Mucosa of stomach (tissue), 1 donor: ENCODE measurements around the gene PEAK1.

ENCODE experiments used
- H3K27me3 ChIP-seq: one replicate; pipeline ENCODE4 v1.7.0; 2013; ENCODE audit warnings: mild to moderate bottlenecking, low read length; ENCODE audit not compliant: control insufficient read depth, insufficient read depth
- H3K36me3 ChIP-seq: one replicate; pipeline ENCODE4 v1.7.0; 2013; ENCODE audit warnings: low read length; ENCODE audit not compliant: control insufficient read depth, insufficient read depth
- H3K4me1 ChIP-seq: one replicate; pipeline ENCODE4 v1.7.0; 2013; ENCODE audit warnings: mild to moderate bottlenecking, low read length; ENCODE audit not compliant: control insufficient read depth, insufficient read depth
- H3K4me3 ChIP-seq: one replicate; pipeline ENCODE4 v1.7.0; 2013; ENCODE audit warnings: low read length
- H3K9ac ChIP-seq: one replicate; pipeline ENCODE4 v1.7.0; 2013; ENCODE audit warnings: mild to moderate bottlenecking, low read length, moderate library complexity
- H3K9me3 ChIP-seq: one replicate; pipeline ENCODE4 v1.7.0; 2013; ENCODE audit warnings: mild to moderate bottlenecking, low read length, moderate library complexity; ENCODE audit not compliant: control insufficient read depth
- donor health status: Pancreatic carcinoma.

The PEAK1 gene

DNA sequence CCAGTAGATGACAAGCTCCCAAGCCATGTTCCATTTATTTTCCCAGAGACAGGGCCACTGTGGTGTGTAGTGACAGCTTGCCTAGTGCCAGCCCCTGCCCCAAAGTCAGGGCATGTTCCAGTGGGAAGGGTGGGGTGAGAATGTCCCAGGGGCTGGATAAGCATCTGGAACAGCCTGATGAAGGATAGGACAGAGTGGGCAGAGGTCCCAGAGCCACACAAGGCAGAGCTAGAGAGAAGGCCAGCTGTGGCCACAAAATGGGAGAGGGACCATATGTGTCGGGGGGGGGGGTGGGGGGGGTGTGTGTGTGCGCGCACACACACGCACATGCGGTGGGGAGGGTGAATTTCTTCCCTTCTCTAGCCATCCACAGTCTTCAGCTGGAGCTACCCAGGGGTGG, 322.0 kb downstream of the PEAK1 start:
- H3K36me3 ChIP-seq: no peaks in the 10 kb centered on the region
- no peak overlapping the region for H3K9ac ChIP-seq
- H3K4me3 ChIP-seq: no peak overlapping the region
- H3K27me3 ChIP-seq: no peaks in the 10 kb centered on the region
- H3K4me1 ChIP-seq: no peaks in the 10 kb centered on the region
- H3K9me3 ChIP-seq: no peaks in the 10 kb centered on the region

- Histone ChIP-seq H3K4me3 (no peak overlapping the region), H3K9ac (no peak overlapping the region), H3K9me3 (no peaks in the 10 kb centered on the region), H3K36me3 (no peaks in the 10 kb centered on the region), H3K27me3 (no peaks in the 10 kb centered on the region), H3K4me1 (no peaks in the 10 kb centered on the region)
Measured at GRCh38 chr15:77097248-77097721, 322.6 kb downstream of the PEAK1 start.

GRCh38 chr15:77096541-77096940, 323.4 kb downstream of the PEAK1 start:
- H3K9me3 ChIP-seq: no peaks in the 10 kb centered on the region
- H3K4me3 ChIP-seq: no peak overlapping the region
- H3K27me3 ChIP-seq: no peaks in the 10 kb centered on the region
- no peak overlapping the region for H3K9ac ChIP-seq
- no peaks in the 10 kb centered on the region for H3K36me3 ChIP-seq
- no peaks in the 10 kb centered on the region for H3K4me1 ChIP-seq

DNA sequence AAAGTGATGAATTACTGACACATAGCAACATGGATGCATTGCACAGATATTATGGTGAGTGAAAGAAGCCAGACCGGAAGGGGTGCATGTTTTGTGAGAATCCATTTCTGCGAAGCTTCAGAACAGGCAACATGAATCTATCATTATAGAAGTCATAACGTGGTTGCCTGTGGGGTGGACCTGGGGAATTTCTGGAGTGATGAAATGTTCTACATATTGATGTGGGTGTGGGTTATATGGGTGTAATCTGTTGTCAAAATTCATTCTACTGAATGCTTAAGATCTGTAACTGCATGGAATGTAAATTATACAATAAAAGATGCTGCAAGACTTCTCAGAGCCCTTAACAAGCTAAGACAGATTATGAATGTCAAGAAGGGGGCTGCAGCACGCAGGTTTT, 323.8 kb downstream of the PEAK1 start:
- no peak overlapping the region for H3K9ac ChIP-seq
- H3K27me3 ChIP-seq: no peaks in the 10 kb centered on the region
- H3K9me3 ChIP-seq: no peaks in the 10 kb centered on the region
- H3K4me1 ChIP-seq: no peaks in the 10 kb centered on the region
- H3K36me3 ChIP-seq: no peaks in the 10 kb centered on the region
- no peak overlapping the region for H3K4me3 ChIP-seq

DNA sequence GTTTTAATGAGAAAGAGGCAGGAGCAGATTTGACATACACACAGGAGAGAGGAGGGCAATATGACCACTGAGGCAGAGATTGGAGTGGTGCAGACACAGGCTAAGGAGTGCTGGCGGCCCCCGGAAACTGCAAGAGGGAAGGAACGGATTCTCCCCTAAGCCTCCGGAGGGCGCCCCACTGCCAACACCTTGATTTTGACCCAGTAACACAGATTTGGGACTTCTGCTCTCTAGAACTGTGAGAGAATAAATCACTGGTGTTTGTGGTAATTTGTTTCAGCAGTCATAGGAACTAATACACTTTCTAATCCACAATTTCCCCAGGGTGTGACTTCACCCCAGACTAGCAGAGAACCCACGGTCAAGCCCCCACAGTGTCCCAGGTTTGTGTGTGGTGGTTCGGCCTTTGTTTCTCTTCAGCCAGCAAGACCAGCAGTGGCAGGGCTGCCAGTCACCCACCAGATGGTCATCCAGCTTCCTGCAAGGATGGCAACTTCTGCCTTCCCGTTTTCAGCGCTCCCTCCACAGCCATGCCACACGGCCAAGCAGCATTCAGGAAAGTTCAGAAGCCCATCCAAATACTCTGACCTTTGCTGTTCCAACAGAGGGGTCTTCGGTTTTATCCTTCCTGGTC, 325.4 kb downstream of the PEAK1 start:
- H3K27me3 ChIP-seq: no peaks in the 10 kb centered on the region
- no peak overlapping the region for H3K9ac ChIP-seq
- no peaks in the 10 kb centered on the region for H3K4me1 ChIP-seq
- H3K36me3 ChIP-seq: no peaks in the 10 kb centered on the region
- no peak overlapping the region for H3K4me3 ChIP-seq
- H3K9me3 ChIP-seq: no peaks in the 10 kb centered on the region

DNA sequence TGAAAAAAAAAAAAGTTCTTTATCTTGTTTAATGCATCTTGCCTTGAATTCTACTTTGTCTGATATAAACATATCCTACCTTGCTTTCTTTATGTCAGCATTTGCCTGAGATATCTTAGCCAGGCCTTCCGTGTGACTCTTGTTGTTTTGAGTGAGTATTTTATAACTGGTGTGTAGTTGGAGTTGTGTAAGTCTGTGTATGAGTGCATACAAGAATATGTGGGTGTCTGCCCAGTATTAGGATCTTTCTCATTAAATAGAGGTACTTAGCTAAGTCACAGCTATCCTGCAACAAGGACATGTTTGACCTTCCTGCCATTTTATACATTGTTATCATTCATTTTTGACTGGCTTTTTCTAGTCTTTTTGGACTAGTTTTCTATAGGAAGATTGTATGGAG, 326.5 kb downstream of the PEAK1 start:
- H3K27me3 ChIP-seq: no peaks in the 10 kb centered on the region
- H3K4me1 ChIP-seq: no peaks in the 10 kb centered on the region
- H3K4me3 ChIP-seq: no peak overlapping the region
- no peak overlapping the region for H3K9ac ChIP-seq
- H3K36me3 ChIP-seq: no peaks in the 10 kb centered on the region
- H3K9me3 ChIP-seq: no peaks in the 10 kb centered on the region

DNA sequence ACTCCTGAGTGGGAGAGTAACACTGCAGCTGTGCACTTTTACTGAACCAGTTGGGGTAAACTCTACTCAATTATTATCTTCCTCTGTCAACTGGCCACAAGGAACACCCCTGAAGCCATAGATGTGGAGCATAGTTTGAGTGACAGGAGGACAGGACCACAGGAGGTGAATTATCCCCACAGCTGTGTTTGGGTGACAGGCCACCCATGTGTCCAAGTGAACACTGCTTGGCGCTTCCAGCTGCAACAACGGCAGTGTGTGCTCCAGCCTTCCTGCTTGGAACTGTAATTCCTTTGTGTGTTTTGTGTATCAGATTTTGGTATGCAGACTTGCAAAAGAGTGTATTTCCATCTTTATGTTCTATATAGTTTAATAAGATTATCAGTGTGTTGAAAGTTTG, 328.8 kb downstream of the PEAK1 start:
- H3K4me1 ChIP-seq: no peaks in the 10 kb centered on the region

DNA sequence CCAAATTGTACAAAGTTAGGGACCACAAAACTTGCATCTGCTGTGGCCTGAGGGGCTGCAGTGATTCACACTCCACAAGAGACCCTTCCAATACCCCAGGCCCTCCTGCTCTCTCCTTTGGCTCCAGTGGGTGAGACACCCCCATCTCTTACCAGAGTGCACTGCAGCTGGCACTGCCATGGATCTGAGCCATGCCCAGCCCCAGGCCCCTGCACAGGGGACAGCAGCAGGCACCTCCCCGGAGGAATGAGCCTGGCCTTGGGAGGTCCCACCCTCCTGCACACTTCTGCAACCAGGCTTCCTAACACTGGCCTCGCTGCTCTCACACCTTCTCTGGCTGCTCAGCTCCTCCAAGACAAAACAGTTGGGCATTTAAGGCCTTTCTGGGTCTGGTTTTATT, 332.7 kb downstream of the PEAK1 start:
- Histone ChIP-seq H3K9me3 (no peaks in the 10 kb centered on the region), H3K4me3 (no peak overlapping the region), H3K4me1 (peaks cover 6% of the 10 kb centered on the region), H3K36me3 (no peaks in the 10 kb centered on the region), H3K9ac (no peak overlapping the region), H3K27me3 (no peaks in the 10 kb centered on the region)

More for the DNA sequence above, 328.8 kb downstream of the PEAK1 start:
- no peaks in the 10 kb centered on the region for H3K9me3 ChIP-seq
- no peaks in the 10 kb centered on the region for H3K27me3 ChIP-seq
- no peaks in the 10 kb centered on the region for H3K36me3 ChIP-seq
- H3K9ac ChIP-seq: no peak overlapping the region
- no peak overlapping the region for H3K4me3 ChIP-seq

- no peaks in the 10 kb centered on the region for H3K27me3 ChIP-seq
- H3K9me3 ChIP-seq: no peaks in the 10 kb centered on the region
- H3K4me1 ChIP-seq: peaks cover 6% of the 10 kb centered on the region
- H3K4me3 ChIP-seq: no peak overlapping the region
- H3K36me3 ChIP-seq: no peaks in the 10 kb centered on the region
- H3K9ac ChIP-seq: no peak overlapping the region
Measured at GRCh38 chr15:77085297-77085696, 334.6 kb downstream of the PEAK1 start.

- Histone ChIP-seq H3K9ac (no peak overlapping the region), H3K36me3 (no peaks in the 10 kb centered on the region), H3K9me3 (no peaks in the 10 kb centered on the region), H3K4me1 (peaks cover 6% of the 10 kb centered on the region), H3K4me3 (no peak overlapping the region), H3K27me3 (no peaks in the 10 kb centered on the region)
Measured at GRCh38 chr15:77084436-77084835, 335.5 kb downstream of the PEAK1 start.

DNA sequence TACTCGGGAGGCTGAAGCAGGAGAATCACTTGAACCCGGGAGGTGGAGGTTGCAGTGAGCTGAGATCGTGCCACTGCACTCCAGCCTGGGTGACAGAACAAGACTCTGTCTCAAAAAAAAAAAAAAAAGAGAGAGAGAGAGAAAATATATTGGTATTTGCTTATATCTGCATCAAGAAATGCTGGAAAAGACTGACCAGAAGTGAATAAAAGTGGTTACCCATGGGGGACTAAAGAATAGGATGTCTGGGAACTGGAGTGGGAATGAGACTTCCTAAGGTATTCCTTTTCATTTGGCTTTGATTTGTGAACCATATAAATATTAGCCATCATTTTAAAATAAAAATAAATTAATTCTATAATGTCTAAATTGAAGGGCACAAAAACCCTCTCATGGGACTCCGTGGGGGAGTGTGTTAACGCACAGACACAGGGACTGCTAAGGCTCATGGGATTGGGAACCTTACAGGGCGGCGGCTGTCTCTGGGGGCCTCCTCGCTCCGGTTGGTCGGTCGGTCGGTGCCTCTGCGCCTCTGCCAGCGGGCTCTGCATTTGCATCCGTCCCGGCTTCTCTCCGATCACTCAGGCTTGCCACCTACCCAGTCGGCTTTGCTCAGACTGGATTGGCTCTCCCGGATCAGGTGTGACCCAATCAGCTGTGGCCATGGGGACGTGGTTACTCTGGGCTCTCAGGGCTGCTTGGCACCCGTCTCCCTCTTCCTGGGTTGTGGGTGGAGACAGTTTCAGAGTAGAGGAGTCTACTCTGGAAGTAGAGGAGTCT, 336.3 kb downstream of the PEAK1 start:
- Histone ChIP-seq H3K9ac (no peak overlapping the region), H3K4me3 (no peak overlapping the region), H3K36me3 (no peaks in the 10 kb centered on the region), H3K4me1 (peaks cover 6% of the 10 kb centered on the region), H3K27me3 (no peaks in the 10 kb centered on the region), H3K9me3 (no peaks in the 10 kb centered on the region)

DNA sequence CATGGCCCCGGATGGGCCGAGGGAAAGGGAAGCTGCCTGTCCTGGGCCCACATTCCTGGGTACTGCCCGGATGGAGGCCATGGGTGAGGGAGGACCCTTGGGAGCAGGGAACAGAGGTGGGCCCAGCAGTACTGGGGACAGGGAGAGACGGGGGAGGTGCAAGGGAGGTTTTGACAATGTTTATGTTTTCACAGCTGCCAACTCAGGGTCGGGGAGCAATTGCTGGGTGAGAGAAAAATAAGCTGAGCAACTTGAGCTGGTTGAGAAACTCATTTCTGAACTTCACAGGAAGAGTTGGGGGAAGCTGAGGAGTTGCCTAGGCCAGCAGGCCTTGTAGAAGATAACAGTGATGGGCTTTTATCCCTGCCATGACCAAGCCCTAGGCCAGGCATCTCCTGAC, 337.9 kb downstream of the PEAK1 start:
- no peak overlapping the region for H3K9ac ChIP-seq
- no peaks in the 10 kb centered on the region for H3K36me3 ChIP-seq
- H3K9me3 ChIP-seq: no peaks in the 10 kb centered on the region
- H3K4me3 ChIP-seq: no peak overlapping the region
- H3K27me3 ChIP-seq: no peaks in the 10 kb centered on the region
- H3K4me1 ChIP-seq: peaks cover 6% of the 10 kb centered on the region
